Stimulated activated CD4-positive, alpha-beta T cell treated with anti-CD3 and anti-CD28 coated beads, Interleukin-4, amount 100 ng/mL, for 48 hours (primary cell): ENCODE results near the gene PTPRZ1.
A peak's percentile ranks its signal among the peaks of the same experiment; 100 is the strongest.

ENCODE experiments used
- DNase-seq, 2 donors: peaks; one replicate each; pipeline ENCODE4 v3.0.0-alpha.2; 2020; ENCODE audit warnings: low read depth in 2 of 2

The PTPRZ1 gene

GRCh38 chr7:121954803-121955202 is 81.8 kb downstream of the PTPRZ1 start:
- no peak for DNase-seq

- no peak for DNase-seq
Observed at GRCh38 chr7:121957626-121958025, 84.7 kb downstream of the PTPRZ1 start.

GRCh38 chr7:121960678-121961077 is 87.7 kb downstream of the PTPRZ1 start:
- no peak for DNase-seq

DNA sequence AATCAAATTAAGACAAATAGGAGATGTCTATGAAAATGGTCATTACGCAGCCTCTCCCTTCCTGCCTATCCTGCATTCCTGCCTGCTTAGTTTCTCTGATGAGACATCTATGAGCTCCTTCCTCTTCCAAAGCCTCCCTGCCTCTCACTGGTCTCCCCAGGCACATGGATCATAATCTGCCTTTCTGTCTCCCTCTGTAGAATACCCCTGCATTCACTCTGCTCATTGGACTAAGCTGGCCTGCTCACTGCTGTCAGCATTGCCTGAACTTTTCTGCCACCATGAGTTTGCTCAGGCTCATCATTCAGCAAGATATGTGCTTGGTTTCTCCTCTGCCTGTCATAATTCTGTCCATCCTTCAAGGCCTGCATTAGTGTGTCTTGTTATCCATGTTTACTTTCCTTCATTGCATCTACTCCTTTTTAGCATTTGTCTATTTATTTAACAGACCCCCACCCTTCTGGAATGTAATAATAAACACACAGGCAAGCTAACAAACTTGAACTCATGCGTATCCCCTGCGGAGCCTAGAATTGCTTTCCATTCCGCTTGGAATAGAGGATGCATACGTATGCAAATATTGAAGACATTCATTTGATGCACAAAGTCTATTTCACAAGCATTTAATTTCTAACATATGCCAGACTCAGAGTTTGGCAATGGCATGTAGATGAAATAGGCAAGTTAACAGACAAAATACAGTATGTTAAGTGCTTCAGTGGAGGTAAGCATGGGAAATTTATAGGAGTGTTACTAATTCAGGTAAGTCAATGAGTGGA is 88.3 kb downstream of the PTPRZ1 start:
- no peak for DNase-seq

DNA sequence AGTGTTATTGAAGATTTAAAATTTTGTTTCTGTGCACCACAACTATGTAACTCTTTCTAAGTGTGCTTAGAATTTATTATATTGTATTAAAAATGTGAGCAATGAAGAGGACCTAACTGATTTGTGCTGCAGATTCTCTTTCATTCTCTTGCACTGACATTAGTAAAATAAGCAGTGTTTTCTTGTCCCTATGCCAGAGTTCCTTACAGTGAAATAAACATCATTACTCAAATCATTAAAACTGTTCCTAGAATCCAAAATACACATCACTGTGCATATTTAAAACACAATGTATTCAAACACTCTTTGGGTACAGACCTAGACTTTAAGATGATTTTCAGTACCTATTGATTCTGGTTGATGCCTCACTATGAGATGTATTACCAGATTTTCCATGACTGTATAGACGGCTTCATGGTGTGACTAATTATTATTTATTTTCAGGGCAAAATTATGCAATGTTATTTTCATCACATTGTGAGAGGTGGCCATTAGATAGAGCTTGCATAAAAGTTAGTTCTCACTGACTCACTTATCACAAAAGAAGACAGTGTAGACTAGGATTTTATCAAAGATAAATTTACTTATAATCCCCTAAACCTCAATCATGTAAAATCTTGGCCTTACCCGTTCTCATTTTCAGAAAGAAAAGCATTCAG is 93.4 kb downstream of the PTPRZ1 start:
- no peak for DNase-seq

DNA sequence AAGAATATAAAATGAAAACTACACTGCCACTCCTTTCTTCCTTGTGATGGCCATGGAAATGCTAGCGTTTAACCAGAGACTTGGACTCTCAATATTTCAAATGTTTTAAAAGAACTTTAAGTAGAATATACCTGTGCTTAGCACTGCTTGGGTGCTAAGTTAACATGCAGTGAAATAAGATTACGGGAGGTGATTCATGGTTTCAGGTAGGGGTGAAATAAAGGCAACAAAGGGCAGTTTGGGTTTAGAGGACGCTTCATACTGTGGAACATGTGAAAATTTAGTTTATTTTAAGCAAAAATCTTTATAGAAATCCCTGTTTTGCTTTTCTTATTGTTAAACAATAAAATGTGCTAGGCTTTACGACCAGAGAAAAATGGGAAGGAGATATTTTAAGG is 94.0 kb downstream of the PTPRZ1 start:
- DNase-seq, result no peak

GRCh38 chr7:121985476-121986030 is 112.6 kb downstream of the PTPRZ1 start:
- DNase-seq, result no peak

DNA sequence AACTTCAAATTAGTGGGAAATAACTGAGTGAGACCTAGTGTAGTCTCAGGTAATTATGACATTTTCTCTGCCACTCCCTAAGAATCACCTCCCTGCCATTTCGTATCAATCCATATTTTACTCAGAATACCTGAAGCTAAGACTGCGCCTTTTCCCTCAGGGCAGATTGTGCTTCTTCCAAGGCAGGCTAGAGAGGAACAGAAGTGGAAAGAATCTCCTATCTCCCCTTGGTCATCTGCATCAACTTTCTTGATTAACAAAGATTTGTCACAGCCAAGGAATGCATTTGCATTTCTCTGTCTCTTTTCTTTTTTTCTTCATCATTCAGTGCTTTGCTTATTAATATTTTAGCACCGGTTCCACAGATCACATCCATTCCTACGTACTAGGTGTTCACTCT is 119.1 kb downstream of the PTPRZ1 start:
- DNase-seq, result no peak

GRCh38 chr7:121994625-121995410 is 121.9 kb downstream of the PTPRZ1 start:
- DNase-seq, result peak; percentile 22 to 31

DNA sequence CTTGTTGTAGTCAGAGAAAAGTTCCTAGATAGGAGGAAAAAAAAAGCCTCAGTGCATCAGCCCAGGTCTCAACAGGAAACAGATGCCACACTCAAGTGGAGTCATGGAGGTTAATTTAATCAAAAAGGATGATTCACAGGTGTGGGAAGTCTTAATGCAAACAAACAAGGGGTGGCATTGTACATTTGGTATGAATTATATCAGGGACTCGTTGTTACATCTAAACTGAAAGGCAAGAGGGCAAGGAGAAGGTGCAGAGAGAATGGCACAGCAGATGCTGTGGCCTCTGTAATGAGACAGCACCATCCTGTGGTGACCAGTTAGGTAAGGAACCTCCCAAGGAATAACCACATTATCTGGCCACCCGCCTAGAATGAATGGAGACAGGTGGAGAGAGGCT is 133.7 kb downstream of the PTPRZ1 start:
- DNase-seq, result no peak

GRCh38 chr7:122010116-122010515 is 137.2 kb downstream of the PTPRZ1 start:
- DNase-seq, result no peak

GRCh38 chr7:122013065-122013464 is 140.1 kb downstream of the PTPRZ1 start:
- no peak for DNase-seq

GRCh38 chr7:122013630-122014029 is 140.7 kb downstream of the PTPRZ1 start:
- no peak for DNase-seq

- DNase-seq, result no peak
Observed at GRCh38 chr7:122014697-122015096, 141.7 kb downstream of the PTPRZ1 start.

DNA sequence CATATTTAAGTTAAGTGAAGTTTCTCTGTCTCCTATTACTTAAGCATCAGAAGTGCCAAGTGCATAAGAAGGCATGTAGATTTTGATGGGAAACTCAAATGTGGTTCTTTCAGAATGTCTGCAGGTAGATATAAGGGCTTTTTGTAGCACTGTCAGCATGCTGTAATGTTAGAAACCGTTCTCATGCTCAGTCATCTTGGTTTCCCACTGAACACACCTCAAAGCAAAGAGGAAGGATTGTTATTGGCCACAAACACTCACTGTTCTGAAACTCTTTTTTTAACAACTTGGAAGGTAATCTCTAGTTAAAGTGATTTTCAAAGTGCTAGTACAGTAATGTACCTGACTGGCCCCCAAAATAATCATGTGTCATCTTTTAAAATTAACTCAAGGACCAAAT is 145.1 kb downstream of the PTPRZ1 start:
- DNase-seq, result no peak

DNA sequence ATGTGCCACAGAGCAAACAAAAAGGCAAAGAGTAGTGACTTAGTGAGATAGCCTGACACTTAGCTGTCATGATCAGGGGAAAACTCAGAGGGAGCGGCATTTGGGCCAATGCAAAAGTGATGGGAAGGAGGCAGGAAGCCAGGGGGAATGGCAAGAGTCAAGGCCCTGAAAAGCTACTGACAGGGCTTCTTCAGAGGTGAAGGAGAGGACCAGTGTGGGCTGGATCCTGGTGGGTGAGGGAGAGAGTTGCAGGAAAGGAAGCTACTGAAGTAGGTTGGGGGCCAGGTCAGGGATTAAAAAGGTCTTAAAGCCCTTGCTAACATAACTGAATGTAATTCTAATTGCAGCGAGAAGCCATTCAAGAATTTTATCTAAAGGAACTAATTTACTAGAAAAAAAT is 154.1 kb downstream of the PTPRZ1 start:
- no peak for DNase-seq

DNA sequence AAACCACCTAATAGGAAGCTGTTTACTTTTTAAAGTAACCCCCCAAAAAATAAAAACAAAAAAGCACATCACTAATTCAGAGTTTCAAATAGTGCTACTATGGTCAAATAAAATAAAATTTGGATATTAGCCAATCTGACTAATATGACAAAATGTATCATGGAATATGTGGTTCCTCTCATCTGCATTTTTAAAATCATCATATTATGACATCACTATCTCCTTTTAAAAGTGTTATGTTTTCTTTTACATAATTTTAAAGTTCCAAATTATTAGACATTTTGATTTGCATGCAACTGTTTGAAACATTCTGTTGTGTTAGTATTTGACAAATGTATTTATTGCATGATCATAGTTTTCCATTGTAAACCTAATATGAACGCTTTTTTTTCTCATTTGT is 160.7 kb downstream of the PTPRZ1 start:
- DNase-seq, result no peak

- no peak for DNase-seq
Observed at GRCh38 chr7:122035876-122036275, 162.9 kb downstream of the PTPRZ1 start.

DNA sequence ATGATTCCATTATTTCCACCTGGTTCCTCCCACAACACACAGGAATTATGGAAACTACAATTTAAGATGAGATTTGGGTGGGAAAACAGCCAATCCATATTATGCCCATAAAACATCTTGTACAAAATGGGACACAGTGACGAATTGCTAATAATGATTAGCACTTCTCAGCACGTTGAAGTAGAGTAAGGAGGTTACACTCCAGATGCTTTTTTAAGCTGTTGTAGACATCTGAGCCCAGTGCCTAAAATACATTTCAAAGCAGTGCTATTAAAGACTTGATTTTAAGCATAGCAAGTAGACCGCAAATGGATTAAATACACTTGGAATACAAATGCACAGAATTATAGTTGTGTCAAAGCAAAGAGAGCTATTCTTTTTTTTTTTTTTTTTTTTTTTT is 165.2 kb downstream of the PTPRZ1 start:
- DNase-seq, result no peak

- no peak for DNase-seq
Observed at GRCh38 chr7:122038904-122039303, 165.9 kb downstream of the PTPRZ1 start.

- no peak for DNase-seq
Observed at GRCh38 chr7:122040147-122040546, 167.2 kb downstream of the PTPRZ1 start.

- no peak for DNase-seq
Observed at GRCh38 chr7:122046402-122046801, 173.4 kb downstream of the PTPRZ1 start.
